ENCODE results near the gene PAH.

DNA sequence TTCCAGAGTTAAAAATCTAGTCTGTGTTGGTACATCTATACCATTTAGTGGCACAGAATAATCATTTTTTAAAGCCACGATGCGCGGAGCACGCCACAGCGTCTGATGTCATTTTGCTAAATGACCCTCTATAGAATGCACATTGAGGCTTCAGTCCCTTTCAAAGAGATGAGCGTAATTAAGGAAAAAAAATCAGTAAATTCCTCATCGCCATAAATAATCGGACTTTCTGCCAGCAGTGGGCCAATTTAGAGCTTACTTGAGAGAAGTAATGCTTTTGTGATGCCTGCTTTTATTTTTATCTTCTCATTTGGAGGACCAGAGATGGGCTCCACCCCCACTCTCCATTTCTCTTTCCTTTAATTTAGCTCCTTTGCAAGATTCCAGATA, 44.4 kb upstream of the PAH start:
- TF ChIP-seq POLR2A (IDR thresholded peaks at IDR 0.05) (no peak), EP300 (IDR thresholded peaks at IDR 0.05) (no peak)
- TF ChIP-seq, protein P1, sequence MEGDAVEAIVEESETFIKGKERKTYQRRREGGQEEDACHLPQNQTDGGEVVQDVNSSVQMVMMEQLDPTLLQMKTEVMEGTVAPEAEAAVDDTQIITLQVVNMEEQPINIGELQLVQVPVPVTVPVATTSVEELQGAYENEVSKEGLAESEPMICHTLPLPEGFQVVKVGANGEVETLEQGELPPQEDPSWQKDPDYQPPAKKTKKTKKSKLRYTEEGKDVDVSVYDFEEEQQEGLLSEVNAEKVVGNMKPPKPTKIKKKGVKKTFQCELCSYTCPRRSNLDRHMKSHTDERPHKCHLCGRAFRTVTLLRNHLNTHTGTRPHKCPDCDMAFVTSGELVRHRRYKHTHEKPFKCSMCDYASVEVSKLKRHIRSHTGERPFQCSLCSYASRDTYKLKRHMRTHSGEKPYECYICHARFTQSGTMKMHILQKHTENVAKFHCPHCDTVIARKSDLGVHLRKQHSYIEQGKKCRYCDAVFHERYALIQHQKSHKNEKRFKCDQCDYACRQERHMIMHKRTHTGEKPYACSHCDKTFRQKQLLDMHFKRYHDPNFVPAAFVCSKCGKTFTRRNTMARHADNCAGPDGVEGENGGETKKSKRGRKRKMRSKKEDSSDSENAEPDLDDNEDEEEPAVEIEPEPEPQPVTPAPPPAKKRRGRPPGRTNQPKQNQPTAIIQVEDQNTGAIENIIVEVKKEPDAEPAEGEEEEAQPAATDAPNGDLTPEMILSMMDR (IDR thresholded peaks at IDR 0.05) = no peak
